HUES48 (cell line): ENCODE results near the gene ZCWPW2.

Experiments
- H3K27ac ChIP-seq: one replicate; pipeline ENCODE4 v1.7.0; 2013; ENCODE audit warnings: low read depth, low read length, inconsistent platforms
- H3K27me3 ChIP-seq: 2 replicates; pipeline ENCODE4 v1.6.1; 2013; ENCODE audit warnings: mild to moderate bottlenecking, low read length; ENCODE audit not compliant: control insufficient read depth, insufficient read depth
- H3K36me3 ChIP-seq: 2 replicates; pipeline ENCODE4 v1.6.1; 2013; ENCODE audit warnings: low read length; ENCODE audit not compliant: control insufficient read depth, insufficient read depth
- H3K4me1 ChIP-seq: 2 replicates; pipeline ENCODE4 v1.6.1; 2013; ENCODE audit warnings: mild to moderate bottlenecking, low read length; ENCODE audit not compliant: control insufficient read depth, insufficient read depth
- H3K4me3 ChIP-seq: 2 replicates; pipeline ENCODE4 v1.5.1; 2013; ENCODE audit warnings: mild to moderate bottlenecking, low read depth, low read length
- H3K9ac ChIP-seq: 2 replicates; pipeline ENCODE4 v1.6.1; 2013; ENCODE audit warnings: mild to moderate bottlenecking, low read depth, low read length, moderate library complexity
- H3K9me3 ChIP-seq: 2 replicates; pipeline ENCODE4 v1.6.1; 2013; ENCODE audit warnings: low read length; ENCODE audit not compliant: control insufficient read depth, insufficient read depth

The ZCWPW2 gene

DNA sequence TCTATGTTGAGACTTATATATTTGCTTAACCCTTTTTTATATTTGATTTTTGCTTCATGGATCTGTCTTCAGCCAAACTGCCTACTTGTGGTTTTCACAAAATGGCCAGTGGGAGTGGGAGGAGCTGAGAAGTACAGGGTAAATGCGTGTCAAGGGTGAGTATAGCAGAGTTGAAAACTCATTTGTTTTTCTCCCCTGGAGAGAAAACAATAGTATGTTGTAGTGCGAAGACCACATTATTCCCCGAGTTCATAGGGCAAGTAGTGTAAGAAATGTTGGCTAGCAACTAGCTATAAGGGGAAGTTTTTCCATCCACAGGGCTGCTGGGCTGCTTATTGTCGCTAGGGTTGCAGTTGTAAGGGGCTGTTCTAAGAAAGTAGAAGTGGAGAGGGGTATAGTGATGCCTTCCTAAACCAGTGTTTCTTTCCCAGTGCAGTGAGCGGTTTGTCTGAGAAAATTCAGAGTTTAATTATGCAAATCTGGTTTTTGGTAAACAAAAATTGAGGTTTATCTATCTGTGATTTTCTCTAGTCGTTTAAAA lies 153.9 kb downstream of the ZCWPW2 start:
- Histone ChIP-seq H3K27ac (no peak overlapping the region), H3K9ac (no peak overlapping the region), H3K4me3 (no peak overlapping the region), H3K9me3 (no peaks in the 10 kb centered on the region), H3K4me1 (peaks cover 45% of the 10 kb centered on the region), H3K36me3 (no peaks in the 10 kb centered on the region), H3K27me3 (no peaks in the 10 kb centered on the region)

DNA sequence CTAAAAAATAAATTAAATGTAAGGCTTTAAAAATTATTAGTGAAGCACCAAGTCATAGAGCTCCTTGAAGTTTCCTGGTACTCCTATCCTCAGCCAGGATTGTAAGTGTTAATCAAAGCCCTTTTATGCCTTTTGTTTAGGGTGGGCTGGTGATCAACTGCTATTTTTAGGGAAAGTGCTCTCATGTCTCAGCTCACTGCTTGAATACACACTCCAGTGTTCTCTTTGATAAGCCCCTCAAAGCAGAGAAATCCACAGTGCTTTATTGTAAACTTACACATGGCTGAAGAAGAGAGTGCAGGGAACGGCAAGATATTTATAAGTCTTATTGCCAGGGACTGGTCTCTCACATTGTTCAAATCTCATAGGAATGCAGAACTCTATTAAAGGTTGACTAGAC lies 156.5 kb downstream of the ZCWPW2 start:
- Histone ChIP-seq H3K36me3 (no peaks in the 10 kb centered on the region), H3K27me3 (no peaks in the 10 kb centered on the region), H3K4me3 (no peak overlapping the region), H3K9ac (no peak overlapping the region), H3K9me3 (no peaks in the 10 kb centered on the region), H3K4me1 (peaks cover 40% of the 10 kb centered on the region), H3K27ac (peak overlapping the region; percentile 14)

DNA sequence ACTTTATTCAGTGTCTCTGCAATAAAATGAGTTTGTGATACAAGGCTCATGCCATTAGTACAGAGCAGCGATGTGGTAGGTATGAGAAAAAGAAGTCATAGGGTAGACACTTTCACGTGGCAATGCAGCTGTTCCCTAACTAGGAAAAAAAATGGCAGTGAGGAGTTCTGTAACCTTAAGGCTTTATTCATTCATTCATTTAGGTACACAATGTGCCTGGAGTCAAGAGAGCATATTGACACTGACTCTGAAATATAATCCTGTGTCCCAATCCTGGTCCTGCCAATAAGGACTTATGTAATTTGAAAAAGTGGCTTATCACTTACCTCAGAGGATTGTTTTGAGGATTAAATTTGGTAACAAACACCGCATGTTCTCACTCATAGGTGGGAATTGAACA lies 173.1 kb downstream of the ZCWPW2 start:
- H3K27ac ChIP-seq = no peak overlapping the region
- H3K27me3 ChIP-seq = no peaks in the 10 kb centered on the region
- no peaks in the 10 kb centered on the region for H3K9me3 ChIP-seq
- no peaks in the 10 kb centered on the region for H3K4me1 ChIP-seq
- no peak overlapping the region for H3K4me3 ChIP-seq
- no peak overlapping the region for H3K9ac ChIP-seq
- H3K36me3 ChIP-seq = no peaks in the 10 kb centered on the region

DNA sequence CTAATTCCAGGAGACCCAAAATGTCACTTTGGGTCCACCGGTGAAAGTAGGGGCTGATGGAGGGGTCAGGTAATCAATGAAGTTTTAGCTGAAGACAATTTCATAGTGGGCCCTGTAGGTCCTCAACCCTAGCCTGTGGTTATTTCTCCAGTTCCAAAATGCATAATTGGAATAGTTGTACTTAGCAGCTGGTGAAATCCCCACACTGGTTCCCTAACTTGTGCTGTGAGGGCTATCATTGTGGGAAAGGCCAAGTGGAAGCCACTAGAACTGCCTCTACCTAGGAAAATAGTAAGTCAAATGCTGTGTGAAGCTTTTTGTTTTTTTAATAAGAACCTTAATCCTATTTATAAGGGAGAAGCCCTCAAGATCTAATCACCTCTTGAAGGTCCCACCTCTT lies 193.8 kb downstream of the ZCWPW2 start:
- Histone ChIP-seq H3K4me1 (no peaks in the 10 kb centered on the region), H3K9me3 (peaks cover 3% of the 10 kb centered on the region; the same call in 1 of the 2 replicates), H3K27ac (no peak overlapping the region), H3K9ac (no peak overlapping the region), H3K27me3 (no peaks in the 10 kb centered on the region), H3K36me3 (no peaks in the 10 kb centered on the region), H3K4me3 (no peak overlapping the region)

DNA sequence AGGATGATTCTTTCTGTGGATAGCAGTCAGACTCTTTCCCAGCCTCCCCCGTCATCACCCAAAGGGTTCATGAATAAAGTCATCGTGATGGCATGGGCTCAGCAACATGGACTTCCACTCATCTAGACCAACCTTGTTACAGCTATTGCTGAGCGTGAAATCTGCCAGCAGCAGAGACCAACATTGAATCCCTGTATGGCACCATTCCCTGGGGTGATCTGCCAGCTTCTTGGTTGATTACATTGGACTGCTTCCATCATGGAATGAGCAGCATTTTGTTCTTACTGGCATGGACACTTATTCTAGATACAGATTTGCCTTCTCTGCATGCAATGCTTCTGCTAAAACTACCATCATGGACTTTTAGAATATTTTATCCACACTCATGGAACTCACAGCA lies 195.7 kb downstream of the ZCWPW2 start:
- Histone ChIP-seq H3K9me3 (peaks cover 3% of the 10 kb centered on the region; the same call in 1 of the 2 replicates), H3K9ac (no peak overlapping the region), H3K4me1 (no peaks in the 10 kb centered on the region), H3K4me3 (no peak overlapping the region), H3K36me3 (no peaks in the 10 kb centered on the region), H3K27me3 (no peaks in the 10 kb centered on the region), H3K27ac (no peak overlapping the region)

DNA sequence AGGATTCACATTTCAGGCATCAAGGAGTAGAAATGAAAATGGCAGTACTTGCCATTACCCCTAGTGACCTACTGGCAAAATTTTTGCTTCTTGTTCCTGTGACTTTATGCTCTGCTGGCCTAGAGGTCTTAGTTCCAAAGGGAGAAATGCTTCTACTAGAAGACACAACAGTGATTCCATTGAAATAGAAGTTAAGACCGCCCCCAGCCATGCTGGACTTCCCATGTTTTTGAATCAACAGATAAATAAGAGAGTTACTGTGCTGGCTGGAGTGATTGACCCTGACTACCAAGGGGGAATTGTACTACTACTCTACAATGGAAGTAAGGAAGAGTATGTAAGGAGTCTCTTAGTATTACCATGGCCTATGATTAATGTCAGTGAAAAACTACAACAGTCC lies 196.3 kb downstream of the ZCWPW2 start:
- Histone ChIP-seq H3K4me3 (no peak overlapping the region), H3K36me3 (no peaks in the 10 kb centered on the region), H3K27me3 (no peaks in the 10 kb centered on the region), H3K4me1 (no peaks in the 10 kb centered on the region), H3K9ac (no peak overlapping the region), H3K27ac (no peak overlapping the region), H3K9me3 (peaks cover 3% of the 10 kb centered on the region; the same call in 1 of the 2 replicates)

DNA sequence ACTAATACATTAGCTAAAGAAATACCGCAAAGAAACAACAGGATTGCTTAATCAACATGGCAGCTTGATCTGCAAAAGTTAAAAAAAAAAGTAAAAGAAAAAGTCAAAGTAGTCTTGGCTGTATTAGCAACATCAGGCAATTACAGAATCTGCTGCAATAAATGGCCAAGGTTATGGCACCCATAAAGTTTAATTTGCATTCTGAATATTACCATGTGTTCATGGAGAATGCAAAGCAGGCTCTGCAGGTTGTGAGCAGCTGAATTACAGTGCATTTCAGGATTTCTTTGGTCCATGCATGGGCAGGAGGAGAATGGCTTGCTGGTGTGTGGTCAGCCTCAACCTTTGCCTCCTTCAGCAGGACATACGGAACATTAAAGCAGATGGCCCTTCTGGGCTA lies 199.2 kb downstream of the ZCWPW2 start:
- no peak overlapping the region for H3K27ac ChIP-seq
- H3K9me3 ChIP-seq = no peaks in the 10 kb centered on the region

DNA sequence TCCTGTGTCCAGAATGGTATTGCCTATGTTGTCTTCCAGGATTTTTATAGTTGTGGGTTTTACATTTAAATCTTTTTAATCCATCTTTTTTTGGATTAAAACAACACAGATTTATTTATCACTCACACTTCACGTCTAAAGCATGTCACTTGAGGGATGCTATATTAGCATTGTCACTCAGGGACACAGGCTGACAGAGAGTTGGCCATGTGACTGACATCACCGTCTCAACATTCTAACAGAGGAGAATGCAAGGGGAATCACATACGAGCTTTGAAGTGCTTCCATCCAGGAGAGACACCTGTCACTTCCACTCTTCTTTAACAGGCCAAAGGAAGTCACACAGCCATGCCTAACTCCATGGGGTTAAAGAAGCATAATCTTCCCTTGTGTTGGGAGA lies 204.7 kb downstream of the ZCWPW2 start:
- Histone ChIP-seq H3K9ac (no peak overlapping the region), H3K4me1 (peaks cover 13% of the 10 kb centered on the region), H3K4me3 (no peak overlapping the region), H3K36me3 (no peaks in the 10 kb centered on the region), H3K27ac (no peak overlapping the region), H3K27me3 (no peaks in the 10 kb centered on the region), H3K9me3 (no peaks in the 10 kb centered on the region)

More for the DNA sequence above, 199.2 kb downstream of the ZCWPW2 start:
- no peaks in the 10 kb centered on the region for H3K36me3 ChIP-seq
- no peak overlapping the region for H3K4me3 ChIP-seq
- no peaks in the 10 kb centered on the region for H3K4me1 ChIP-seq
- H3K27me3 ChIP-seq = no peaks in the 10 kb centered on the region
- no peak overlapping the region for H3K9ac ChIP-seq

DNA sequence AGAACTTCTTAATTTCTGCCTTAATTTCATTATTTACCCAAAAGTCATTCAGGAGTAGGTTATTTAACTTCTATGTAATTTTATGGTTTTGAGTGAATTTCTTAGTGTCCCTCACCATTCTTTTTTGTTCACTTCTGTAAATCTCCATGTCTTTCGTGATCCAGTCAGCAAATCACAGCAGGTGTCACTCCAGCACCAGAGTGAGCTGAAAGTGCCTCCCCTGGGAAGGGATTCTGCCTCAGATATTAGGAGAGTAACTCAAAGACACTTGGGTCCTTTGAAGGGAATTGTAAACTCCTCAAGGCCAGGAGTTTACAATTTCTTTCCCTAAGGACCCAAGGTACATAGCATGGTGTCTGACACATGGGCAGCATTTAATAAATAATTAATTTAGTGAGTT lies 207.7 kb downstream of the ZCWPW2 start:
- H3K27ac ChIP-seq = no peak overlapping the region
- H3K9me3 ChIP-seq = no peaks in the 10 kb centered on the region
- H3K4me3 ChIP-seq = no peak overlapping the region
- no peaks in the 10 kb centered on the region for H3K27me3 ChIP-seq
- H3K9ac ChIP-seq = no peak overlapping the region
- H3K4me1 ChIP-seq = peaks cover 13% of the 10 kb centered on the region
- H3K36me3 ChIP-seq = no peaks in the 10 kb centered on the region

DNA sequence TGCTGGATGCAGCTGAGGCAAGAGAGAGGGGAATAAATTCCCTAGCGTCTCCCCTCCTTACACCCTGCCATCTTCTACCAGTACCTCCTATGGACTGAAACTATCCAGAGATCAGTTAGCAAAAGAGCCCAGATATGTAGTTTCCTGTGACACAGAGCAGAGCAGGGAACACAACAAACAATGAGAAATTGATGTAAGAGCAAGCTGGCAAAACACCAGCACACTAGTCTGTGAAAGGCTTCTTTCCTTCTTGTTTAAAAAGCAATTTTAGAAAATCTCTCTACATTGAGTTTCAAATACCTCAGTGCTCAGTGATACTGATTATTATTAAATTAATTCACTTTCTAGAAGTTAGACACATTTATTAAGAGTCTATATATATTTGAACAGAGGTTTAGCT lies 215.7 kb downstream of the ZCWPW2 start:
- Histone ChIP-seq H3K4me3 (no peak overlapping the region), H3K27ac (no peak overlapping the region), H3K27me3 (no peaks in the 10 kb centered on the region), H3K4me1 (no peaks in the 10 kb centered on the region), H3K36me3 (no peaks in the 10 kb centered on the region), H3K9ac (no peak overlapping the region), H3K9me3 (no peaks in the 10 kb centered on the region)

DNA sequence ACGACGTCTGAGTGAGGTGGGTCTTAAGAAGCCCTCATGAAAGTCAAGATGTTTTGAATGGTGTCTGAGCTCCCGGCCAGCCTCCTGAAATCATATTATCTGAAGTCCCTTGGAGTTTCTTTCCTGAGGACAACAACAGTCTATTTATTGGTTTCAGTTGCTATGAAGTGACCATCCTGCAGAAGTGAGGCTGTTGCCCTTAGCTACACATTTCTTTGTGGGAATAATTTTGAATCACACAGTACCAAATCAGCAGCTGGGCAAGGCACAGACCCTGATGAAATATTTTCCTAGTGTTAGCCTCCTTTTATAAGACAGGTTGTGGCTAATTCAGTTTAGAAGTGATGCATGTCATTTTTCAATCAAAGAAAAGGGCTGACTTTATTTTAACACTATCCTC lies 220.8 kb downstream of the ZCWPW2 start:
- Histone ChIP-seq H3K4me1 (peaks cover 1% of the 10 kb centered on the region; the same call in 1 of the 2 replicates), H3K36me3 (no peaks in the 10 kb centered on the region), H3K27ac (no peak overlapping the region), H3K4me3 (no peak overlapping the region), H3K9me3 (no peaks in the 10 kb centered on the region), H3K27me3 (peaks cover 10% of the 10 kb centered on the region), H3K9ac (no peak overlapping the region)

DNA sequence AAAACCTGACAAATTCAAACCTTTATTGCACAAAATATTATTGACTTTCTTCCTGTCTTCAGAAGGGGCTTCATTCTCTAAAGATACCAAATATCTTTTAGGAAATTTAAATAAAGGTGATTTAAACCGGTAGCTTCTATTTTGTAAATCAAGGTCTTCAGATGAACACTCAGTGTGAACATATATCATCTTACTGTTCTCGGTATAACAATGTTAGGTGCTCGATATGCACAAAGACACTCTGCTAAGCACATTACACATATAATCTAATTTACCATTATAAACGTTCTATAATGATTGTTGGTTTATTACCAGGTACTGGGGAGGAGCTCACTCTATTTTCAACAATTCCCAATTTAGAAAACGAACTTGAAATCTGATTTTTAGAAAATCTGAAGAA lies 225.5 kb downstream of the ZCWPW2 start:
- peaks cover 39% of the 10 kb centered on the region for H3K27me3 ChIP-seq
- H3K4me3 ChIP-seq = no peak overlapping the region
- H3K27ac ChIP-seq = no peak overlapping the region
- H3K4me1 ChIP-seq = peaks cover 22% of the 10 kb centered on the region
- no peaks in the 10 kb centered on the region for H3K36me3 ChIP-seq
- no peaks in the 10 kb centered on the region for H3K9me3 ChIP-seq
- H3K9ac ChIP-seq = no peak overlapping the region
